ENCODE data around the gene OR1A2. TPM values are rescaled to one million over a fixed set of nuclear protein-coding genes. Genes with fewer than 3 reads are reported as not detected.
"Not testable (repeated sequence)": the region's sequence is repeated elsewhere in the genome, so short reads cannot be mapped to it uniquely, and the experiment has no call there.

Gene OR1A2
- total RNA-seq, 3 donors from 2014 or later = not detected

DNA sequence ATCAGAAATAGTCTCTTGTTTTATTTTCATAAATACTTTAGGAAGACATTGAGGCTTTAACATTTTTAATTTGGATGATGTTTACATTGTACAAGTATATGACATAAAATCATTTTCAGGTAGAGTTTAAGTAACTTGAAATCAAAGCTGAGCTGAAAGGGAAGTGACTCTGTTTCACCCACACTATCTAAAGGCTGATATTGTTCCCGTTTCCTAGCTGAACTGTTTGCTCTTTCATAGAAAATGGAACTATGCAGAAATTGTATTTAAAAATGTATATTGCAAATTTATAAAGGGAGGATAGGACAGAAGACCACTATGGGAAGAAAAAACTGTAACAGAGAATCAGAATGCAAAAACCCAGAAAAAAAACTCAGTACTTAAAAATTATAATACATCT is 47.5 kb downstream of the OR1A2 start:
- H3K4me3 Mint-ChIP-seq; DNase-seq; H3K36me3 Mint-ChIP-seq (ENCODE audit: insufficient read depth); H3K9me3 Mint-ChIP-seq; ATAC-seq; H3K27me3 Mint-ChIP-seq (ENCODE audit: low read depth); H3K4me1 Mint-ChIP-seq (ENCODE audit: low read depth): not testable (repeated sequence)

Other genes starting within 250 kb of the OR1A2 start
- not detected for gene OR1D5, start 133.9 kb upstream of the OR1A2 start, total RNA-seq
- gene OR1D2, start 93.1 kb upstream of the OR1A2 start, total RNA-seq = not detected
- gene OR1G1, start 70.0 kb upstream of the OR1A2 start, total RNA-seq = not detected
- not detected for gene OR1A1, start 10.1 kb downstream of the OR1A2 start, total RNA-seq
- under 1 TPM in 2 of 3 donors, not detected in 1; 0.25 to 0.46 TPM for gene OR3A1, start 100.8 kb downstream of the OR1A2 start, total RNA-seq
- gene OR3A2, start 188.8 kb downstream of the OR1A2 start, total RNA-seq = 1 to 10 TPM in 2 of 3 donors, under 1 TPM in 1; 0.40 to 3.7 (median 2.8) TPM
- gene OR1E1, start 200.9 kb downstream of the OR1A2 start, total RNA-seq = not detected
- not detected for gene OR3A3, start 213.9 kb downstream of the OR1A2 start, total RNA-seq
- not detected for gene OR1E2, start 236.3 kb downstream of the OR1A2 start, total RNA-seq